GM15510 (cell line): ENCODE data around the gene RFC1.

Experiments used
- POLR2A ChIP-seq: IDR thresholded peaks from 3 replicates; pipeline ENCODE4 v1.6.1; 2011; ENCODE audit warnings: borderline replicate concordance; ENCODE audit not compliant: insufficient read length; ENCODE audit errors: extremely low read depth

Gene RFC1

DNA sequence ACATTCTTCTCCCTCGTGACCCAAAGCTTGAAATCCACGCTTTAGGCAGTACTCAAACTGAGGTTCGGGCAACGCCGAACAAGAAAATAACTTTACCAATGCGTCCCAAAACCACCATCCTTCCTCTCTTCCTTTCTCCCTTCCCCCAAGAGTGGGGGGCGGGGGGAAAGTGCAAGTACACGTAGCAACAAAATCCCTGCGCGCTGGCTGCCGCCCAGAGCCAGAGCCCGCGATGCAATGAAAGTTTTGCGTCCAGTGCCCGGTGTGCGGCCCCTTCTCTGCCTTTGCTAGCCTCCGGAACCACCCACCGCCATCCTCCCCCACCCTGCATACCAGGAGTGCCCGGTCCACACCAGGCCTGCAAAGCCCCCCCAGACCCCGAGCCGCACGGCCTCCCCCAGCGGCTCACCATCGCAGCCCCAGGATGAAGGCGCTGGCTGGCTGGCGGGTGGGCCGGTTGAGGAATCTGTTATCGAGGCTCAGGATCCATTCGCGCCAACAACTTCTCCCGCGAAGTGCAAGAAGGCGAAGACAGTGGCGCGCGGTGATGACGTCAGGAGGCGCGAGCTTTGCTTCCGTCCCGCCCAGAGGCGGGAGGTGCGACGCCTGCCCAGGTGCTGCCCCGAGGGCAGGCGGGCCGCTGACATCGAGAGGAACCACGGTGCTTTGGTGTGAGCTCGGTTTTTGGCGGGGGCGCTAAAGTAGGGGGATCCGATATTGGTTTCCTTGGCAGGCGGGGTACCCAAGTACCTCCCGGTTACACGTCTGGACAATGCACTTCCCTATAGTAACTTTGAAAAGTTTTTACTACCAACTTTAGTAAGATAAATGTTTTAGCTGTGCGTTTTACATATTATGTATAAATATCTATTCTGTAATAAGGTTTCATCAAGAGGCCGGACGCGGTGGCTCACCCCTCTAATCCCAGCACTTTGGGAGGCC is at the start of gene RFC1:
TSS of gene RFC1 (minus strand) at position 533 of the 942 bp plus-strand sequence. CDS start at position 412, 121 bp downstream.
- TF ChIP-seq POLR2A = peak; percentile 68

DNA sequence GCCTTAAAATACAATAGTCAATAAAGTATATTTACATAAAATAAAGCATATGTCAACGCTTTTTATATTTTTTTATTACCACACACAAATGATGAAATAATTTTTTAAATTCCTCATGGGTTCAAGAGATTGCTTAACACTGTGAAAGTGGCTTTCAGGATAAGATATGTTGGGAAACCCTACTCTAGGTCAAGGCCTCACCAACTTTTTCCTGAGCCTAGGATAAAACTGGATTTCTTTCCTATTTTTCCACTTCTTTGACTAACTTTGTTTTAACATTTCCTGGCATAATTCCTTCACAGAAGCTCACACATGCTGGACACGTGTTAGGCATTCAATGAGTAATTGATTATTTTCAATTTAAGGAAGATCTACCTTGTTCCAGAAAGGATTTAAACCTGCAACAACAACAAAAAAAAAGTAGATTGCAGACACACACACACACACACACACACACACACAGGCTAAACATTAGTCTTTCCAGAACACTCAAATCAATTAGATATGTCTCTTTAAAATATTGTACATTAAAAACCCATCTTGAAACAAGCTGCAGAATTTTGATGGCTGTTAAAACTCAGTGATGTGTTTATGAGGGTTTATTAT is 49.6 kb upstream of the RFC1 start:
- TF ChIP-seq POLR2A = no peak

DNA sequence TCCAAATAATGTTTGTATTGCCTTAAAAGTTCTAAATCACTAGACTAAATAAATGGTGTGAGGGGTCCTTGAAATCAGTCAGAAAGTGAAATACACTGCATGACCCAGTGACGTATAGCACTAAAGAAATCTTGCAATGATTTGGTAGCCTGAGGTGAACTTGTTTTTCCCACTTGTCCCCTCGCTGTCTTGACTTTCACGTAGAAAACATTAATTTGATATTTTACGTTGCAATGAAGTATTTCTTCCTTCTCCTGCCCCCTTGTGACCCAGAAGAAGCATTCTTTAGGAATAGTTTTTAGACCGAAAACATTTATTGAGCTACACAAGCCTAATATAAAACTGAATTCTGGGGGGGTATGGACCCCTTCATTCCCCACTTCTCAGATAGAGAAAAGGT is 44.3 kb upstream of the RFC1 start:
- TF ChIP-seq POLR2A = no peak

- TF ChIP-seq POLR2A = no peak
Measured at GRCh38 chr4:39407584-39407885, 41.4 kb upstream of the RFC1 start.

DNA sequence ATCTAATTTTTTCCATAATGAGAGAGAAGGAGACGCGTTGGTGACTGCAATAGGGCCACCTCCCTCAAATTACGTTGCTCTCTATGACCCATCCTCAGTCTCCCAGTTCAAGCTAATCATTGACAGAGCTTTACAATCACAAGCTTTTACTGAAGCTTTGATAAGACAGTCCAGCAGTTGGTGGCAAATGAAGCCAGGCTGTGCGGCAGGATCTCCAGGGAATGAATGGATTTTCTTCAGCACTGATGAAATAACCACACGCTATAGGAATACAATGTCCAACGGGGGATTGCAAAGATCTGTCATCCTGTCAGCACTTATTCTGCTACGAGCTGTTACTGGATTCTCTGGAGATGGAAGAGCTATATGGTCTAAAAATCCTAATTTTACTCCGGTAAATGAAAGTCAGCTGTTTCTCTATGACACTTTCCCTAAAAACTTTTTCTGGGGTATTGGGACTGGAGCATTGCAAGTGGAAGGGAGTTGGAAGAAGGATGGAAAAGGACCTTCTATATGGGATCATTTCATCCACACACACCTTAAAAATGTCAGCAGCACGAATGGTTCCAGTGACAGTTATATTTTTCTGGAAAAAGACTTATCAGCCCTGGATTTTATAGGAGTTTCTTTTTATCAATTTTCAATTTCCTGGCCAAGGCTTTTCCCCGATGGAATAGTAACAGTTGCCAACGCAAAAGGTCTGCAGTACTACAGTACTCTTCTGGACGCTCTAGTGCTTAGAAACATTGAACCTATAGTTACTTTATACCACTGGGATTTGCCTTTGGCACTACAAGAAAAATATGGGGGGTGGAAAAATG is 40.8 kb upstream of the RFC1 start, which contains the start of gene KLB:
TSS of gene KLB (plus strand) at position 168 of the 821 bp plus-strand sequence. CDS start at position 188, 20 bp downstream.
- no peak for TF ChIP-seq POLR2A

DNA sequence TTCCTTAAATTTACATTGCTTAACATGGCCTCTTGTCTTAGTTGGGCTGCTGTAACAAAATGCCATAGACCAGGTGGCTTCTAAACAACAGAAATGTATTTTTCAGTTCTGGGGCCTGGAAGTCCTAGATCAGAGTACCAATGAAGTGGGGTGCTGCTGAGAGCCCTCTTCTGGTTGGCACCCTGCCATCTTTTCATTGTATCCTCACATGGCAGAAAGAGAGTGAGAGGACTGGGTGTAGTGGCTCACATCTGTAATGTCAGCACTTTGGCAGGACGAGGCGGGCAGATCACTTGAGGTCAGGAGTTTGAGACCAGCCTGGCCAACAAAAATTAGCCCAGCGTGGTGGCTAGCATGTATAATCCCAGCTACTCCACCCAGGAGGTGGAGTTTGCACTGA is 28.5 kb upstream of the RFC1 start:
- TF ChIP-seq POLR2A = no peak

- TF ChIP-seq POLR2A = no peak
Measured at GRCh38 chr4:39390603-39391002, 24.4 kb upstream of the RFC1 start.

DNA sequence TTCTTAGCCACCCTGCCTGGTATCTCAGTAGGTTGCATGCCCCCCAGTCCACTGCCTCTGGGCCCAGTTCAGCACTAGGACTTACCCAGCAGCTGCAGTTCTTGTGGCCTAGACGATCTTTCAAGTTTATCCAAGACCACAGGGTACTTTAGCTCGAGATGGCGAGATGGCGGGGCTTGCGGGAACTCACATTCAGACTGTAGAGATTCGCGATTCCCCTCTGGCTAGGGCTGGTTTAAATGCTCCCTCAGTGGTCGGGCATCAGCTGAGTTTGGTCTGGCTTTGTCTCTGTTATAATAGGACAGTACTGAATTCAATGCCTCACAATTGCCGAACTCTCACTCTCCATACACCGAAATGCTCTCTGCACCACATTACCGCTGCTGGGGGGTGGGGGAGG is 18.4 kb upstream of the RFC1 start:
- no peak for TF ChIP-seq POLR2A

DNA sequence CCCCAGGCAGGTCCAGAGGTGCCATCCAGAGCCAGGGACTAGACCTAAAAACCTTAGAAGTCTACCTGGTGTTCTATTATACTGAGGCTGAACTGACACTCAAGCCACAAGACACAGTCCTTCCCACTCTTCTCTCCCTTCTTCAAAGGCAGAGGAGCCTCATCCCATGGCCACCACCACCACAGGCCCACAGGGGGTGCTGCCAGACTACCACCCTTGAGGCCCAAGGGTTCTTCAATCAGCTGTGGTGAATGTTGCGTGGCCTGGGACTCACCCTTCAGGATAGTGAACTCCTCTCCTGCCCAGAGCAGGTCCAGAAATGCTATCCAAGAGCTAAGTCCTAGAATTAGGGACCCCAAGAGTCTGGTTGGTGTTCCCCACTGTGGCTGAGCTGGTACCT is 17.5 kb upstream of the RFC1 start:
- TF ChIP-seq POLR2A = no peak

- TF ChIP-seq POLR2A = no peak
Measured at GRCh38 chr4:39375478-39375877, 9.3 kb upstream of the RFC1 start.

DNA sequence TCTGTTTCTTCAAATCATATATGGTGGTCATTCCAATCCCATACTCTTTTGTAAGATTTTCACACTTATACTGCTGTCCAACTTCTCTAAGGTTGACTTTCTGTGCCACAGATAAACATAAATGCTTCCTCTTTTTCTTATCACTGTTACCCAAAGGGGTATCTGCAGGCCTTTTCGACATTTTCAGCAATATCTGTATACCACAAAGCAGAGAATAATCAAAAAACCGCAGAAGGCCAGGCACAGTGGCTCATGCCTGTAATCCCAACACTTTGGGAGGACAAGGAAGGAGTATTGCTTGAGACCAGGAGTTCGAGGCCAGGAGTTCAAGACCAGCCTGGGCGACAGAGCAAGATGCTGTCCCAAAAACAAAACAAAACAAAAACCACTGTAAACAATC is 3.1 kb upstream of the RFC1 start:
- no peak for TF ChIP-seq POLR2A

- no peak for TF ChIP-seq POLR2A
Measured at GRCh38 chr4:39367166-39367565, 1.0 kb upstream of the RFC1 start.

DNA sequence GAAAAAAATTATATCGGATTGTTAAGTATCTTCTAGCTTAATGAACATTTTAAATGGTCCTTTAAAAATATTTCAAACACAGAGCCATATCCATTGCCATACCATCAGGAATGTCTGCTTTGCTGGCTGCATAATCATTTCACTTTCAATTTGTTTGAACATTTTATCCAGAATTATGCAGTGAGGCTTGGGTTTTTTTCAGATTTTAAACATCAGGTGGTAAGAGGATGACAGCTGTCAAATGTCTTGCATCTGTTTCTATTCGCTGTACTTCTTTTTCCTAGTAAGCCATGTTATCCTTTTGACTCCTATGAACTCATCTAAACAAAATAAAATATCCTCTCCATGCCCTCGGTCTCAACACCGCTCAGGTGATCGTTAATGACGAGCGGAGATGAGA is 802 bp downstream of the RFC1 start:
- TF ChIP-seq POLR2A = no peak

GRCh38 chr4:39363773-39364393 is 2.3 kb downstream of the RFC1 start:
- no peak for TF ChIP-seq POLR2A

DNA sequence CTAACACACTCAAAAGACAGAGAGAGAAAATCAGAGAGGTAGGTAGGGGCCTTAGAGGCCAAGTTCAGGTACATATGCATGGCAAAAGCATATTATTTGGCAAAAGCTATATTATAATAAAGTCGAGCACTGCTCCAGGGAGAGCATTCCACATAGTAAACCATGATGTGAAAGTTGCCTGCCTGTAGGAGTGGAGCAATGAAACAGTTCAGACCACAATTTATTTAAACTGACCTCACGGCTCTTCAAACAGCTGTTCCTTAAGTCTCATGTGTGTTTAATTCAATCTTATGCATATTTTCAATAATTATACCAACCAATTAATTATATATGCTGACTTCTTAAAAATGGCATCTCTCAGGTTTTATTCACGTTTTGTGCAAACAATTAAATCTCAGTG is 3.3 kb downstream of the RFC1 start:
- TF ChIP-seq POLR2A = no peak
